ENCODE results near the gene VPS54. TPM values are rescaled to one million over a fixed set of nuclear protein-coding genes. Genes with fewer than 3 reads are reported as not detected.

The VPS54 gene
- total RNA-seq, 2 donors from 2014 or later = 2.6 to 10.1 TPM

DNA sequence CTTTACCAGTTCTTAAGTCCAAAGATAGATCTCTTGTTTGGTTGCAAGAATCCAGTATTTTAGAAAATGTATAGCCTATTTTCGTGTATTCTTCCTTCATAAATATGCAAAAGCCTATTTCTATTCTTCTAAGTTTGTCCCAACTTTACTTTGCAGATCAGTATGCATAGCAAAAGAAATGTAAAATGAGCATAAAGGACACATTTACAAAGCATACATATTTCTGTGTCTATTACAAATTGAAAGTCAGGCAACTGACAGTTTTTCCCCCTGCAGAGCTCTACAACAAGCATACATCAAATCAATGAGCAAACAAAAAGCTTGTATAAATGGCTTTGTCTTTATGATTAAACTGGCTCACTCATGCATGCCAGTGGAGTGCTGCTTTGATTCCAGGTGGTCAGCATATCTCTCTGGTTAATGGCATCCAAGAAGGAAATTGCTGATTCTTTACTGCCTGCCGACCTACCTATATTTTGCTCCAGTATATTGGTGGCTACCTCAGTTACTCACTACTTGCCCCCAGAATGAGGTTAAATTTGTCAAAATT is 10.0 kb upstream of the VPS54 start:
- H3K36me3 Mint-ChIP-seq = peaks cover 5 to 15% of the 10 kb centered on the region in 2 donors

DNA sequence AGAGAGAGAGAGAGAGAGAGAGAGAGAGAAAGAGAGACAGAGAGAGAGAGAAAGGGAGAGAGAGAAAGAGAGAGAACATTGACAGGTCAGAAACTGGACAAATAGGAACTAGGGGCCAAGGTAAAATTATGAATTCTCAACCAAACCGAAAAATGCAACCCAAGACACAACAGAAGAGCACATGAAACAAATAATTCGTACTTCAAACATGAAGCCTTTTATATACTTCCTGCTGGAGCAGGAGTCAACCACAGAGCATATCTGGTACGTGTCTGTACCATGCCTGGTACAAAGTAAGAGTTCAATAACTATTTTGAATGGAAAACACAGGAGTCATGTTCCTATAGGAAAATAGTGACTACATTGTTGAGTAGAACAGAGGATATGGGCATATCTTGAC is 6.5 kb upstream of the VPS54 start:
- Mint-ChIP-seq H3K36me3 (no peaks in the 10 kb centered on the region), H3K27ac (peak overlapping the region in 1 of 2 donors; percentile 1), H3K9me3 (peaks cover 0 to 13% of the 10 kb centered on the region in 2 donors)
- DNase-seq (ENCODE audit: low spot score in 2 of 2) (no peak), ATAC-seq (peak; percentile 46 to 58)

More for the DNA sequence above, 10.0 kb upstream of the VPS54 start:
- ATAC-seq = no peak
- H3K27ac Mint-ChIP-seq = no peak overlapping the region
- peaks cover 4 to 31% of the 10 kb centered on the region in 2 donors for H3K9me3 Mint-ChIP-seq
- DNase-seq (ENCODE audit: low spot score in 2 of 2) = no peak

DNA sequence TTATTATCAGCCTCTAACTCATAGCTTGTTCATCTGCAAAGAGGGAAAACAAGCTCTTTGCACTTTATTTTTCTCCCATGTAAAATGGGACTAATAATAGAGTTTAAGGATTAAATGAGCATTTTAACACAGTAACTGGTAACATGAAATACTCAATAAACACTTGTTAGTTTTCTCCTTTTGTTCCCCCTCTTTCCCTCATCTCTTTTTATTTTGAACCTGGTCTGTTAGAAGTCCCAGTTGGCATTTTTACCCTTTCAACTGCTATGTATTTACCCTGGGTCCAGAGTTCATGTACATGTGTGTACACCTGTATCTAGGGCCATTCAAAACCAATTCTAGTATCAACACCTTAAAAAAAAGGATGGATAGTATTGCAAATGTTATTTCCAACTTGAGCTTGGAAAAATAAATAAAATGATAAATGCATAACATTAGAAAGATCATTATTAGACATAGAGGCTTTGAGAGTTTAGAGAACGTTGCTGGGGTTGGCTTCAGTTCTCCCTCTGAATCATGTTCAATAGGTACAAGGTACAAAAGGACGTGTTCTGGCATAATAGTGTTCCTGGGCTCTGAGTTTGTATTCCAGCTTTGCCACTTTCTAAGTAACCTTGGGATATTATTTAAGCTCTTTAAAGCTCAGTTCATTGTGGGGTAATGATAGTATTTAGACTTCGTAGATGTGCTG is 5.2 kb upstream of the VPS54 start:
- no peak for ATAC-seq
- Mint-ChIP-seq H3K36me3 (peaks cover 6 to 7% of the 10 kb centered on the region in 2 donors), H3K27ac (no peak overlapping the region), H3K9me3 (peaks cover 0 to 5% of the 10 kb centered on the region in 2 donors)
- DNase-seq (ENCODE audit: low spot score in 2 of 2) = no peak

DNA sequence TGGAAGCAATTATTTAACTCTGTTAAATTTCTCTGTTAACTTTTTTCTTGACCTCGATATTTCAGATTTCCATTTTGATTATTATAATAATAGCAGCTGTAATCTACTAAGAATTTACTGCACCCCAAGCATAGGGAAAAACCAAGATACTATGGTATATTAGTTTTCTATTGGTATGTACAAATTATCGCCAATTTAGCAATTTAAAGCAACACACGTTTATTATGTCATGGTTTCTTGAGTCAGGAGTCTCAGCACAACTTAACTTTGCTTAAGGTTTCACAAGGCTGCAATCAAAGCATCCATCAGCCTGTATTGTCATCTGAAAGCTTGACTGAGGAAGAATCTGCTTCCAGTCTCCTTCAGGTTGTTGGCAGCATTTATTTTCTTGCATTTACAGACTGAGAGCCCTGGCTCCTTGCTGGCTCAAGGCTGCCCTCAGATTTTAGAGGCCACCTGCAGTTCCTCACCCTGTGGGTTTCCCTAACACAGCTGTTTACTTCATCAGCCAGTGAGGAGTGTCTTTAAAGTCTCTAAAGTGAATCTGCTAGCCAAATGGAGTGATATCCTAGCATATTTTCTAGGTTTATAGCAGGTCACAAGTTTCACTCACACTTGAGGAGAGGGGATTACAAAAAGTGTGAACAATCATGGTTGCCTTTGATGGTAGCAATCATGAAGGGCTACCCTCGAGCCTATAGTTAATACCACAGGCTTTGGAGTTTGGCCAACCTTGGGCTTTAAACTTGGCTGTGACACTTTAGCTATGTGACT is 4.4 kb upstream of the VPS54 start:
- no peak for DNase-seq (ENCODE audit: low spot score in 2 of 2)
- no peak for ATAC-seq
- H3K27ac Mint-ChIP-seq = no peak overlapping the region
- peaks cover 0 to 4% of the 10 kb centered on the region in 2 donors for H3K9me3 Mint-ChIP-seq
- peaks cover 6 to 7% of the 10 kb centered on the region in 2 donors for H3K36me3 Mint-ChIP-seq

DNA sequence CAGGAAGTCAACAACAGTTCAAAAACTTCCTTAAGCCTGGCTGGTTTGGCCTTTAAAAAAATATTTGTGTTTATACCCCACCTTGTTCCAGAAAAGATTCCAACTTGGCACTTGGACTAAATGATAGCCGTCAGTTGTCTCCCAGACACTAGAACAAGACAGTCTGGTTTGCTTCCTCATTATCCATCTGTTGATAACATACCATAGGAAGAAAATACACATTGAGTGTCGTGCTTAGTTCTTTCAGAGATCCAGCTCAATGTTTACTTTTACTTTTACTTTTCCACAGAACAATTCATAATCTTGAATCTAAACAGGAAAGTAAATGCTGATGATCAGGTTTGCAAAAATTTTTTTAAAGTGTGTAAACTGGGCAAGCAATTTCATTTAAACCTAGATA is 2.4 kb upstream of the VPS54 start:
- ATAC-seq (no peak), DNase-seq (ENCODE audit: low spot score in 2 of 2) (no peak)
- Mint-ChIP-seq H3K9me3 (no peaks in the 10 kb centered on the region), H3K27ac (no peak overlapping the region), H3K36me3 (peaks cover 17 to 18% of the 10 kb centered on the region in 2 donors)

DNA sequence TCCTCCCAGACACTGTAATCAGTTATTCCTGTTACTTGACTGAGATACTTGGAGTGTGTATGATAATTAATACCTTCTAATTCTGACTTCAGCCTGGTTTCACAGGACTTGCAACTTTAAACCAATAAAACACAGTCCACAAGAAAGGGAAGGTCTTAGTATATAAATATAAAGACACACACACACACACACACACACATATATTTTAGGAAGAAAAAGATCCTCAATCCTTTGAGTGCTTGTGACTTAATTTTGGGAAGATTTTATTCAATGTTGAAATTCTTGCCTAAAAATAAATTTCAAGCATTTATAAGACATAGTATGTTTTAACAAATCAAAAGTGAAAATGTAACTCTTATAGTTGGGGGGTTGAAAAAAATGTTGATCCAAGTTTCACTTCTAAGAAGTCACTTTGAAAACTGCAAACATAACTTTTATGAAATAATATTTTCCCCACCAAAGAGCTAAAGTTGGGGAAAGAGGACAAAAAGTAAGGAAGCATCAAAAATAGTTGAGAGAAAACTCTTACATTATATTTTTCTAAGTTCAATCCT is 824 bp upstream of the VPS54 start:
- Mint-ChIP-seq H3K9me3 (no peaks in the 10 kb centered on the region), H3K27ac (peak overlapping the region; percentile 95 to 98), H3K36me3 (peaks cover 17 to 18% of the 10 kb centered on the region in 2 donors)
- DNase-seq (ENCODE audit: low spot score in 2 of 2) = no peak
- ATAC-seq = no peak

DNA sequence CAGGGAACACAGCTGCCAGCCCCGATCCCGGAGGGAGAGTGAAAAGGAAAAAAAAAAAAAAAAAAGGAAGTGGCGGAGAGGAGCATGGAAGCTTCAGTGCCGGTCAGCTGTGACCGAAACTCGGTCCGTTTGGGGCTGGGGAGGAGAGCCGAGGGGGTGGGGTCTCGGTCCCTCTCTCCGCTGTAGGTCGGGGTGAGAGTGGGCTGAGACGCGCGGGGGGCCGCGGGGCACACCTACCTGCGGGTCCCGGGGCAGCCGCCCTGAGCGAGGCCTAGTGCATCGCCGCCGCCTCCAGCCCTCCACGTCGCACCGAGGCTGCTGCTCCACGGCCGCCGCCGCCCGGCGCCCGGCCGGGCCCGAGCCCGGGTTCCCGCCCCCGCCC is 536 bp downstream of the VPS54 start:
- no peaks in the 10 kb centered on the region for H3K9me3 Mint-ChIP-seq
- peak overlapping the region; percentile 95 to 99 for H3K27ac Mint-ChIP-seq
- DNase-seq (ENCODE audit: low spot score in 2 of 2) (peak in 1 of 2 donors; percentile 46), ATAC-seq (peak in 1 of 2 donors; percentile 76)
- peaks cover 17 to 18% of the 10 kb centered on the region in 2 donors for H3K36me3 Mint-ChIP-seq

DNA sequence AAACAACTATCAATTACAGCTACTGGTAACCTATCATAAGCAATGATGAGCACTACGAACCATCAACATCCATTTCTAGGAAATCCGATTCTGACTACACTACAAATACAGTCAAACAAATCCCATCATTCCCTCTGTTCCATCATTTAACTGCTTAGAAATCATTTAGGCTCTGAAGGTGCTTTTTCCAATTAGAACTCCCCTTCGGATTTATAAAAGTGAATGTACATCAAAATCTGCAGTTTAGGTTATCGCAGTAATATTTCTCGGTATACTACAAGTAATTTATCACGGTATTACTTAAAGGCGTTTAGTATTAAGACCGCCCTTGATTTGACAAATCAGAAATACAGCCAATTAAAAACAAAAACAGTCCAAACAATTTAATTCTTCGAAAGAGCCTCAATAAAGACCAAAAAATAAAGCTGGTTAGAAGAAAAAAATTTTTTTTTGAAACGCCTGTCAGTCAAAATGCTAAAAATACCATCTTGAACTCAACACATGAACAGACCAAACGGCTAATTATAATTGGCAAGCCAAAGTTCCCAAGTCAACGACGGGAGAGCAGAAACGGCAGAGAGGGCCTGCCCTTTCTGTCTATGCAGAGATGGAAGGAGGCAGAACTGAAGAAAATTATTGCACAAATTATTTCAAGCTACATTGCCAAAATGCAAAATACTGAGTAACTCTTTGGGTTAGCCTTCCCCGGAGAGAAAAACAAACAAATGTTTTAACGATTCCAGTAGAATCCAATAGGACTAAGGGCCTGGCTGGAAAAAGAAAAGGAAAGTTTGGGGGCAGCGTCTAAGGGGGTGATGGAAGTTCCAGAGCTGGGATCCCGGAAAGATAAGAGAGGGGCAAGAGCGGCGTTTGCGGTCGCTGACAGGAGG is 1.2 kb downstream of the VPS54 start:
- Mint-ChIP-seq H3K9me3 (no peaks in the 10 kb centered on the region), H3K36me3 (peaks cover 17 to 18% of the 10 kb centered on the region in 2 donors), H3K27ac (peak overlapping the region; percentile 95 to 99)
- no peak for ATAC-seq
- DNase-seq (ENCODE audit: low spot score in 2 of 2) = no peak

DNA sequence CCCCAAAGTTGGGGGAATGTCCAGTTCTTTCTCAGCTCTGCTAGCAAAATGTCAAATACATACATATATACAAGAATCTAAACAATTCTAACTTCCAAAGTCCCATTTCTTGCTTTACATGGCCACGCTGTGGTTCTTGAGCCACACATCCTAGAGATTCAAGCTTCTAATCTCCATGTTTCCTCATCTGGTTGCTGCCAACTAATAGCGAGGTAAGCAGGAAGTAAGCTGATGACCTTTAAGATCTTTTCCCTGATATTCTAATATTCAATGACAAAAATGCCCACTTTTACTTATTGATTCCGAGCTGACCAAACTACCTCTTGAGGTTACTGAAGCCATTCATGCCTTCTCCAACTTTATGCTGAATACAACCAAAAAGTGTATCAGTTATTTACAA is 3.3 kb downstream of the VPS54 start:
- ATAC-seq (no peak), DNase-seq (ENCODE audit: low spot score in 2 of 2) (no peak)
- H3K27ac Mint-ChIP-seq = no peak overlapping the region
- no peaks in the 10 kb centered on the region for H3K9me3 Mint-ChIP-seq
- H3K36me3 Mint-ChIP-seq = peaks cover 17 to 18% of the 10 kb centered on the region in 2 donors

DNA sequence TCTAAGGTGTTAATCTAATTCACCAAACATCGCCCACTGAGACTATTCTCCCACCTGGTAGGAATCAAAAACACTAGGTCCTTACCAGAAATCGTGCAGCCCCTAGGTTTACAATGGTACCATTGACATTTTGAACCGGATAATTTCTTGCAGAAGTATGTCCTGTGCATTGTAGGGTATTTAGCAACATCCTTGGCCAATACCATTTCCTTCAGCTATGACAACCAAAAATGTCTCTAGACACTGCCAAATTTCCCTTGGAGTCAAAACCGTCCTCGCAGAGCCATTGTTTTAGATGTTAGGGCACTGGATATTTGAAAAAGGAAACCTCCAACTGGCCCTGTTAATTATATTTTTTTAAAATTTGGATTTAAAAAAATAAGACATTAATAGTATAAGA is 3.8 kb downstream of the VPS54 start:
- no peaks in the 10 kb centered on the region for H3K9me3 Mint-ChIP-seq
- ATAC-seq (no peak), DNase-seq (ENCODE audit: low spot score in 2 of 2) (no peak)
- H3K27ac Mint-ChIP-seq = no peak overlapping the region
- H3K36me3 Mint-ChIP-seq = peaks cover 17 to 18% of the 10 kb centered on the region in 2 donors

DNA sequence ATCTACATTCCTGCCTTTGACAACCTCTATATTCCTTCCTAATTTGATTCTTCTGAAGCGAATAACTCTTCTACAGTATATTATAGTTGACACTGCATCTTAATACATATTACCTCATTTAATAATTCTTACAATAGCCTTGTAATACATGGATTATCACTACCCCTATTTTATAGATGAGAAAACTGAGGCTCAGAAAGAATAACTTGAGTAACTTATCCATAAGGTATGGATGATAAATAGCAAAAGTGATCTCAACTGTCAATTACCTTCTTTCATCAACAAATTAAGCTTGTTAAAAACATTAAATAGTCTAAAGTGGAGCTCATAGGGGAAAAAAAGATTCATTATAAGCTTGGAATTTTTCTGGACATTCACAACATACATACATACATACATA is 4.6 kb downstream of the VPS54 start:
- H3K9me3 Mint-ChIP-seq = no peaks in the 10 kb centered on the region
- no peak for DNase-seq (ENCODE audit: low spot score in 2 of 2)
- peaks cover 10 to 13% of the 10 kb centered on the region in 2 donors for H3K36me3 Mint-ChIP-seq
- H3K27ac Mint-ChIP-seq = no peak overlapping the region
- ATAC-seq = no peak

DNA sequence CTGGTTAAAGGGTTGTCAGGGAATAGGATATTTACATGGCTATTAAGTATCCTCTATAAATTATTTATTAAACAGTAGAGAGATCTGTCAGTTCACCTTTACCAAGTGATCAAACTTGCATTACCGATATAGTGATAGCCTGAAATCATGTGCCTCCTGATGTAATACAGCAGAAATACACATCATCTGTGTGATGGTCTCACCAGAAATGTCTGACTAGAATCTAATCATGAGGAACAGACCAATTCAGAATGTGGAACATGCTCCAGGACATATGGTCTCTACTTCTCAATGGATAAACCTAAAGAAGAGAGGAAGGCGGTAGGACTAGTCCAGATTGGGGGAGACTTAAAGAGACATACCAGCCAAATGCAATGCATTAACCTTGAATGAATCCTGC is 6.2 kb downstream of the VPS54 start:
- ATAC-seq (no peak), DNase-seq (ENCODE audit: low spot score in 2 of 2) (no peak)
- H3K27ac Mint-ChIP-seq = no peak overlapping the region
- no peaks in the 10 kb centered on the region for H3K9me3 Mint-ChIP-seq
- H3K36me3 Mint-ChIP-seq = peaks cover 4 to 13% of the 10 kb centered on the region in 2 donors

DNA sequence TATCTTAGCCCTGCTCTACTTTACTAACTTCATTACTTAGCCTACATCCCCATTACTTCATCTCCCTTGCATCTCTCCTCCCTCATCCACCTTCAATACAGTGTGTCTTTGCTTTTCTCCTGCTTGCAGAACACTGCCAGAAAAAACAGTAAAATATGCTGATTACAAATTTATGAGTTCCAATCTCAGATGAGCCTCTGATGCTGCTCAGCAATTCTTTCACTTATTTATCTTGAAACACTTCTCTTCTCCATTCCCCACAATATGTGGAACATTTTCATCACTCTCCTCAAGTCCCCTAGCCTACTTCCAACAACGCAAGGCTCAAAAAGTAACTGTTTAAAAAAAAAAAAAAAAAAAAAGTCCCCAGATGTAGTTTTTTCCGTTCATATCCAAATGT is 7.1 kb downstream of the VPS54 start:
- ATAC-seq = peak; percentile 37 to 48
- no peak overlapping the region for H3K27ac Mint-ChIP-seq
- no peak for DNase-seq (ENCODE audit: low spot score in 2 of 2)
- H3K9me3 Mint-ChIP-seq = no peaks in the 10 kb centered on the region
- peaks cover 6 to 11% of the 10 kb centered on the region in 2 donors for H3K36me3 Mint-ChIP-seq

DNA sequence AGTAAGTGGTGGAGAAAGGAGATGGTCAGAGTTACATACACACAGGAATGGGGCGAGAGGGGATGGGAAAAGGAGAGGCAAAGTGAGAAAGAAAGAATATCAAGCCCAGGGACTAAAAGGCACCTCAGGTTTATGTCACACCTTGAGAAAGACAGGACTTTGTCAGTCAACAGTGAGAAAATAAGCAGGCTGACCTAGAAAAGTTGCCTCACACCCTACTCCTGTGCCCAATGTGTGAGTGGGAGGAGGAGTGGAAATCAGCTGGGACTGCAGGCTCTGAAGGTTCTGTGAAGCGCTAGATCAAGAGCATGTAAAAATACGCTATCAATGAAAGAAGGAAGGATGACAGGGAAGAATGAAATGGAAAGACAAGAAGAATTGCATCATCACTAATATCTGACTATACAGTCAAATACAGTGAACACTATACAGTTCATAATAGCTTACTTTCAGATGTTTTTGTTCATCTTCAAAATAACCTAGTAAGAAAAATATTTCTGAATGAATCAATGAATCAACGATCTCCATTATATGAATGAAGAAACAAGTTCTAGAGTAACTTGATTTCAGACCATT is 10.7 kb downstream of the VPS54 start:
- Mint-ChIP-seq H3K27ac (no peak overlapping the region), H3K9me3 (no peaks in the 10 kb centered on the region), H3K36me3 (peaks cover 12 to 17% of the 10 kb centered on the region in 2 donors)
- DNase-seq (ENCODE audit: low spot score in 2 of 2) = no peak
- ATAC-seq = no peak

DNA sequence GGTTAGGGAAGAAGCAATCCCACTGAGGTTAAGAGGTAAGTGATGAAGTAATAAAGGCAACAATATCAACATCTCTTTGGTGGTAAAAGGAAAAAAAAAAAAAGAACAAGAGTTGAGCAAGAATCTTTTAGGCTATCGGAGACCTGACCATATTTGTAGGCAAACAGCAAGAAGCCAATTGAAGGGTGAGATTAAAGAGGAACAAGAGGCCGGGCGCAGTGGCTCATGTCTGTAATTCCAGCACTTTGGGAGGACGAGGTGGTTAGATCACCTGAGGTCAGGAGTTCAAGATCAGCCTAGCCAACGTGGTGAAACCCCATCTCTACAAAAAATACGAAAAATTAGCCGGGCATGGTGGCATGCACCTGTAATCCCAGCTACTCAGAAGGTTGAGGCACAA is 11.3 kb downstream of the VPS54 start:
- DNase-seq (ENCODE audit: low spot score in 2 of 2) (no peak), ATAC-seq (no peak)
- Mint-ChIP-seq H3K9me3 (no peaks in the 10 kb centered on the region), H3K36me3 (peaks cover 12 to 17% of the 10 kb centered on the region in 2 donors), H3K27ac (no peak overlapping the region)
